Measurements from ENCODE around the gene FAM209B.

GRCh38 chr20:56522311-56522710, 10.7 kb upstream of the FAM209B start:
- TF ChIP-seq POLR2AphosphoS5 (IDR thresholded peaks at IDR 0.05): no peak
- TF ChIP-seq POLR2A (IDR thresholded peaks at IDR 0.05): no peak
- TF ChIP-seq, protein P1, sequence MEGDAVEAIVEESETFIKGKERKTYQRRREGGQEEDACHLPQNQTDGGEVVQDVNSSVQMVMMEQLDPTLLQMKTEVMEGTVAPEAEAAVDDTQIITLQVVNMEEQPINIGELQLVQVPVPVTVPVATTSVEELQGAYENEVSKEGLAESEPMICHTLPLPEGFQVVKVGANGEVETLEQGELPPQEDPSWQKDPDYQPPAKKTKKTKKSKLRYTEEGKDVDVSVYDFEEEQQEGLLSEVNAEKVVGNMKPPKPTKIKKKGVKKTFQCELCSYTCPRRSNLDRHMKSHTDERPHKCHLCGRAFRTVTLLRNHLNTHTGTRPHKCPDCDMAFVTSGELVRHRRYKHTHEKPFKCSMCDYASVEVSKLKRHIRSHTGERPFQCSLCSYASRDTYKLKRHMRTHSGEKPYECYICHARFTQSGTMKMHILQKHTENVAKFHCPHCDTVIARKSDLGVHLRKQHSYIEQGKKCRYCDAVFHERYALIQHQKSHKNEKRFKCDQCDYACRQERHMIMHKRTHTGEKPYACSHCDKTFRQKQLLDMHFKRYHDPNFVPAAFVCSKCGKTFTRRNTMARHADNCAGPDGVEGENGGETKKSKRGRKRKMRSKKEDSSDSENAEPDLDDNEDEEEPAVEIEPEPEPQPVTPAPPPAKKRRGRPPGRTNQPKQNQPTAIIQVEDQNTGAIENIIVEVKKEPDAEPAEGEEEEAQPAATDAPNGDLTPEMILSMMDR (IDR thresholded peaks at IDR 0.05): no peak
- no peak for TF ChIP-seq EP300 (IDR thresholded peaks at IDR 0.05)

Data from stomach (tissue), 4 donors.